ENCODE data around the gene HSBP1L1. TPM values are rescaled to one million over a fixed set of nuclear protein-coding genes. Genes with fewer than 3 reads are reported as not detected.
A peak's percentile ranks its signal among the peaks of the same experiment; 100 is the strongest.

The HSBP1L1 gene
- total RNA-seq, 1 donor from 2014 or later = 7.0 TPM

GRCh38 chr18:79931475-79931874 lies 33.0 kb upstream of the HSBP1L1 start:
- H3K27me3 Mint-ChIP-seq = no peaks in the 10 kb centered on the region
- H3K9me3 Mint-ChIP-seq (ENCODE audit: low read depth) = peaks cover 36% of the 10 kb centered on the region
- H3K4me3 Mint-ChIP-seq (ENCODE audit: low read depth) = no peak overlapping the region
- H3K27ac Mint-ChIP-seq = no peak overlapping the region
- peaks cover 17% of the 10 kb centered on the region for H3K4me1 Mint-ChIP-seq (ENCODE audit: low read depth)
- DNase-seq (ENCODE audit: low spot score, unreplicated experiment) = no peak
- H3K36me3 Mint-ChIP-seq (ENCODE audit: insufficient read depth) = peaks cover 59% of the 10 kb centered on the region
- no peak for TF ChIP-seq CTCF (IDR thresholded peaks at IDR 0.05; ENCODE audit: unreplicated experiment)

- no peak overlapping the region for H3K4me3 Mint-ChIP-seq (ENCODE audit: low read depth)
- H3K27ac Mint-ChIP-seq = no peak overlapping the region
- no peak for TF ChIP-seq CTCF (IDR thresholded peaks at IDR 0.05; ENCODE audit: unreplicated experiment)
- peaks cover 17% of the 10 kb centered on the region for H3K4me1 Mint-ChIP-seq (ENCODE audit: low read depth)
- H3K9me3 Mint-ChIP-seq (ENCODE audit: low read depth) = peaks cover 36% of the 10 kb centered on the region
- H3K27me3 Mint-ChIP-seq = no peaks in the 10 kb centered on the region
- no peak for DNase-seq (ENCODE audit: low spot score, unreplicated experiment)
- H3K36me3 Mint-ChIP-seq (ENCODE audit: insufficient read depth) = peaks cover 69% of the 10 kb centered on the region
These were observed 31.5 kb upstream of the HSBP1L1 start for GRCh38 chr18:79932907-79933306.

- H3K4me1 Mint-ChIP-seq (ENCODE audit: low read depth) = peaks cover 17% of the 10 kb centered on the region
- DNase-seq (ENCODE audit: low spot score, unreplicated experiment) = no peak
- peak; percentile 59 for TF ChIP-seq CTCF (IDR thresholded peaks at IDR 0.05; ENCODE audit: unreplicated experiment)
- peaks cover 68% of the 10 kb centered on the region for H3K36me3 Mint-ChIP-seq (ENCODE audit: insufficient read depth)
- H3K9me3 Mint-ChIP-seq (ENCODE audit: low read depth) = peaks cover 35% of the 10 kb centered on the region
- H3K27me3 Mint-ChIP-seq = no peaks in the 10 kb centered on the region
- H3K4me3 Mint-ChIP-seq (ENCODE audit: low read depth) = no peak overlapping the region
- H3K27ac Mint-ChIP-seq = no peak overlapping the region
These were observed 30.7 kb upstream of the HSBP1L1 start for GRCh38 chr18:79933765-79934164.

- Mint-ChIP-seq H3K4me1 (ENCODE audit: low read depth) (peaks cover 17% of the 10 kb centered on the region), H3K9me3 (ENCODE audit: low read depth) (peaks cover 28% of the 10 kb centered on the region), H3K27ac (peak overlapping the region; percentile 41), H3K27me3 (no peaks in the 10 kb centered on the region), H3K4me3 (ENCODE audit: low read depth) (no peak overlapping the region), H3K36me3 (ENCODE audit: insufficient read depth) (peaks cover 65% of the 10 kb centered on the region)
- no peak for DNase-seq (ENCODE audit: low spot score, unreplicated experiment)
- no peak for TF ChIP-seq CTCF (IDR thresholded peaks at IDR 0.05; ENCODE audit: unreplicated experiment)
These were observed 29.9 kb upstream of the HSBP1L1 start for GRCh38 chr18:79934311-79935097.

GRCh38 chr18:79935098-79935480 lies 29.4 kb upstream of the HSBP1L1 start:
- H3K27me3 Mint-ChIP-seq = no peaks in the 10 kb centered on the region
- TF ChIP-seq CTCF (IDR thresholded peaks at IDR 0.05; ENCODE audit: unreplicated experiment) = no peak
- peaks cover 22% of the 10 kb centered on the region for H3K9me3 Mint-ChIP-seq (ENCODE audit: low read depth)
- H3K36me3 Mint-ChIP-seq (ENCODE audit: insufficient read depth) = peaks cover 60% of the 10 kb centered on the region
- H3K4me1 Mint-ChIP-seq (ENCODE audit: low read depth) = peaks cover 17% of the 10 kb centered on the region
- H3K4me3 Mint-ChIP-seq (ENCODE audit: low read depth) = no peak overlapping the region
- no peak for DNase-seq (ENCODE audit: low spot score, unreplicated experiment)
- peak overlapping the region; percentile 2 for H3K27ac Mint-ChIP-seq

Measured in progenitor cell of endocrine pancreas (in vitro differentiated cells).